ENCODE results near the gene SUPT3H. TPM values are rescaled to one million over a fixed set of nuclear protein-coding genes. Genes with fewer than 3 reads are reported as not detected.
"Not testable (repeated sequence)": the region's sequence is repeated elsewhere in the genome, so short reads cannot be mapped to it uniquely, and the experiment has no call there.

Gene SUPT3H
- total RNA-seq, 1 donor, result 22.4 TPM

GRCh38 chr6:45187836-45188235 is 189.9 kb downstream of the SUPT3H start:
- DNase-seq (ENCODE audit: low read depth in 2 of 3, low spot score in 2 of 3), result no peak

- DNase-seq (ENCODE audit: low read depth in 2 of 3, low spot score in 2 of 3), result peak in 2 of 3 donors; percentile 20 to 58
Observed at GRCh38 chr6:45185403-45186251, 192.1 kb downstream of the SUPT3H start.

GRCh38 chr6:45184937-45185336 is 192.8 kb downstream of the SUPT3H start:
- DNase-seq (ENCODE audit: low read depth in 2 of 3, low spot score in 2 of 3), result no peak

- no peak for DNase-seq (ENCODE audit: low read depth in 2 of 3, low spot score in 2 of 3)
Observed at GRCh38 chr6:45184040-45184439, 193.7 kb downstream of the SUPT3H start.

- DNase-seq (ENCODE audit: low read depth in 2 of 3, low spot score in 2 of 3), result not testable (repeated sequence)
Observed at GRCh38 chr6:45176373-45176772, 201.4 kb downstream of the SUPT3H start.

GRCh38 chr6:45175272-45175671 is 202.5 kb downstream of the SUPT3H start:
- no peak for DNase-seq (ENCODE audit: low read depth in 2 of 3, low spot score in 2 of 3)

- DNase-seq (ENCODE audit: low read depth in 2 of 3, low spot score in 2 of 3), result no peak
Observed at GRCh38 chr6:45174045-45174444, 203.7 kb downstream of the SUPT3H start.

- DNase-seq (ENCODE audit: low read depth in 2 of 3, low spot score in 2 of 3), result no peak
Observed at GRCh38 chr6:45171380-45171779, 206.4 kb downstream of the SUPT3H start.

GRCh38 chr6:45170309-45170708 is 207.4 kb downstream of the SUPT3H start:
- DNase-seq (ENCODE audit: low read depth in 2 of 3, low spot score in 2 of 3), result no peak

GRCh38 chr6:45169815-45170214 is 207.9 kb downstream of the SUPT3H start:
- no peak for DNase-seq (ENCODE audit: low read depth in 2 of 3, low spot score in 2 of 3)

- DNase-seq (ENCODE audit: low read depth in 2 of 3, low spot score in 2 of 3), result no peak
Observed at GRCh38 chr6:45163952-45164766, 213.6 kb downstream of the SUPT3H start.

GRCh38 chr6:45160305-45160704 is 217.4 kb downstream of the SUPT3H start:
- no peak for DNase-seq (ENCODE audit: low read depth in 2 of 3, low spot score in 2 of 3)

GRCh38 chr6:45156075-45156474 is 221.7 kb downstream of the SUPT3H start:
- peak in 2 of 3 donors; percentile 56 to 91 for DNase-seq (ENCODE audit: low read depth in 2 of 3, low spot score in 2 of 3)

GRCh38 chr6:45155341-45155894 is 222.3 kb downstream of the SUPT3H start:
- DNase-seq (ENCODE audit: low read depth in 2 of 3, low spot score in 2 of 3), result no peak

GRCh38 chr6:45154679-45155078 is 223.1 kb downstream of the SUPT3H start:
- DNase-seq (ENCODE audit: low read depth in 2 of 3, low spot score in 2 of 3), result no peak

- DNase-seq (ENCODE audit: low read depth in 2 of 3, low spot score in 2 of 3), result no peak
Observed at GRCh38 chr6:45148711-45149341, 228.9 kb downstream of the SUPT3H start.

- no peak for DNase-seq (ENCODE audit: low read depth in 2 of 3, low spot score in 2 of 3)
Observed at GRCh38 chr6:45148278-45148677, 229.5 kb downstream of the SUPT3H start.

- not testable (repeated sequence) for DNase-seq (ENCODE audit: low read depth in 2 of 3, low spot score in 2 of 3)
Observed at GRCh38 chr6:45145658-45146057, 232.1 kb downstream of the SUPT3H start.

- DNase-seq (ENCODE audit: low read depth in 2 of 3, low spot score in 2 of 3), result no peak
Observed at GRCh38 chr6:45138765-45139164, 239.0 kb downstream of the SUPT3H start.

GRCh38 chr6:45136495-45136894 is 241.2 kb downstream of the SUPT3H start:
- peak in 1 of 3 donors; percentile 5 for DNase-seq (ENCODE audit: low read depth in 2 of 3, low spot score in 2 of 3)
